Raji (cell line): ENCODE data around the gene CLDND2.

Experiments
- POLR2A ChIP-seq: IDR thresholded peaks from 2 replicates; pipeline ENCODE4 v1.6.1; 2011; ENCODE audit warnings: low read depth, low read length, control low read depth; ENCODE audit not compliant: insufficient read depth

CLDND2 gene

GRCh38 chr19:51345076-51345620 is 23.7 kb downstream of the CLDND2 start:
- no peak for TF ChIP-seq POLR2A

DNA sequence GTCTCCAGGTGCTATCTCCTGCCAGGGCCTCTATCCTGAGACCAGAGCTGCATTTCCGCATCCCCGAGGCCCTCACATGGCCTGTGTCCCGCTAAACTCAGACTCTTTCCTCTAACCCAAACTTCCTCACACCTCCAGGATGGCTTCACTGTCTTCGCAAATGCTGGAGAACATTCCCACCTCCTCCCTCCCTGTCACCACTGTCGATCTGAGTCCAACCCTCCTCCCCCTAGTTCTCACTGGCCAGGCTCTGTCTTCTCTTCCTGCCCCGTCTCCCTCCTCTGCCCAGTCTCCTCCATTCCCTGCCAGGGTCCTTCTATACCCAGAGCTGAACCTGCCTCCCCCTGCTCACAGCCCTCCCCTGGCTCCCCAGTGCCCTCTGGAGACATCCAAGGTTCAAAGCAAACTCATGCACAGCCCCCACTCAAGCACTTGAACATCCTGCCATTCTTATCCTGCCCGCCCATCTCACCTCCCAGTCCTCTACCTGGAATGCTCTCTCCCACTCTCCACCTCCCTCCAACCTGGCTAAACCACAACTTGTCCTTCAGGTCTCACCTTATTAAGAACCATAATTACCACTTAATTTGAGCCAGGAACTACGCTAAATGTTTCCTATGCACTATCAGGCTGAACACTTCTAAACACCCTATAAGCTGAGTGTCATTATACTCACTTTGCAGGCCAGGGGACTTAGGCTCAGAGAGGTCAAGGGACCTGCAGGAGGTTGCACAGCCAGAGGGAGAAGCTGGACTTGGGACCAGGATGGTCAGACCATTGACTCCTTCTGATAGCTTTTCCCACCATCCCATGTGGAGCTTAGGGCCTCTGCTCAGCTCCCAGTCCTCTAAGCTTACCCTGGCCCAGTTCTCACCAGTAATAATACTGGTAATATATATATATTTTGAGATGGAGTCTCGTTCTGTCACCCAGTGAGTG is 25.9 kb downstream of the CLDND2 start:
- no peak for TF ChIP-seq POLR2A

GRCh38 chr19:51341976-51342580 is 26.7 kb downstream of the CLDND2 start, which contains the start of gene VSIG10L:
Gene VSIG10L, minus strand, starts transcription at chr19:51342139. Its CDS starts 15 bp downstream, at chr19:51342124.
- TF ChIP-seq POLR2A = no peak

GRCh38 chr19:51341066-51341465 is 27.7 kb downstream of the CLDND2 start:
- no peak for TF ChIP-seq POLR2A

- no peak for TF ChIP-seq POLR2A
These were observed 28.8 kb downstream of the CLDND2 start for GRCh38 chr19:51339687-51340656.

DNA sequence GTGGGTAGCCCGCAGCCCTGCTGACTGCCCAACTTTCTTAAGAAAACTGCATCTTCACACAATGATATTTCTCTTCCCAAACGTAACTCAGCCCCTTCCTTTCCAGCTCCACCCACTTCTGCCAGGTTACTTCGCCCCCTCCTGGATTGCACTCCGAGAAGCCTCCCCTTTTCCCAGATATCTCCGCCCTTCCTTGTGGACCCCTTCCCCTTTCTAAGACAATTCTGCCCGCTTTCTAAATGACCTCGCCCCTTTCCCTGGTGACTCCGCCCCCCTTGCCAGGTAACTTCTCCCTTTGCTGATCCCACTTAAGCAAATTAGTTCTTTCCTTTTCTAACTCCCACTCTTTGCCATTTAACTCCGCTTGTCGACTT is 29.5 kb downstream of the CLDND2 start:
- TF ChIP-seq POLR2A = no peak

- no peak for TF ChIP-seq POLR2A
These were observed 30.1 kb downstream of the CLDND2 start for GRCh38 chr19:51338563-51339312.

- no peak for TF ChIP-seq POLR2A
These were observed 30.8 kb downstream of the CLDND2 start for GRCh38 chr19:51337861-51338562.

- TF ChIP-seq POLR2A = no peak
These were observed 31.5 kb downstream of the CLDND2 start for GRCh38 chr19:51337141-51337860.

GRCh38 chr19:51333836-51334460 is 34.9 kb downstream of the CLDND2 start:
- TF ChIP-seq POLR2A = no peak

DNA sequence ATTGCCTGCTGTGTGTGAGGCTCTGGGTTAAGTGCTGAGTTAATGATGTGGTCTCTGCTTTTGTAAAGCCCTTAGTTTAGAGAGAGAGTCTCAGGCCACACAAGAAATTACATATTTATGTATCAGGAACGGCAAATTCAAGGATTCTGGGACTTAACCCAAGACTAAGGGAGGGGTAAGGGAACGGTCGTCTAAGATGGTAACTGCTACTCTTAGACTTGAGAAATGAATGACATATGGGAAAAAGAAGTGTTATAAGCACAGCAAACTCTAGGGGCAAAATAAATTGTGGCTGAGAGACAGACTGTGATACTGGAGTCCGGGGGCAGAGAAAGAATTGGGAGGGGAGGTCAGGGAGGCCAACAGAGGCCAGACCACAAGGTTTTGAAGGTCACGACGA is 37.1 kb downstream of the CLDND2 start:
- TF ChIP-seq POLR2A = no peak

GRCh38 chr19:51331193-51331592 is 37.6 kb downstream of the CLDND2 start:
- TF ChIP-seq POLR2A = no peak

DNA sequence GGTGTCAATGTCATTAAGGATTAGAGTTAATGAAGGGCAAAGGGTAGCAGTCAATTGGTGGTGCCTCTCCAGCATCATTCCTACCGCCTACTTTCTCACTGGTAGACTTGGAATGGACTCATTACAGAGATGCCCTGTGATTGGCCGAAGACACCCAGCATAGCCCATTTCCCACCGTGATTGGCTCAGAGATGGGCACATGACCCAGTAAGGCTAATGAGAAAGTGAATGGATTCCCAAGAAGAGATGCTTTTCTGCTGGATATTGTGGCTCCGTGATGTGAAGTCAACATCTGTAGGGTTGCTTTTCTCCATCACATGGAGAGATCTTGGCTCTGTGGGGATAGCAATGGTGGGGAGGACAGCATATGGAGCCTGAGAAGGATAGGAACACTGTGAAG is 38.4 kb downstream of the CLDND2 start:
- TF ChIP-seq POLR2A = no peak

GRCh38 chr19:51329411-51329810 is 39.4 kb downstream of the CLDND2 start:
- TF ChIP-seq POLR2A = no peak
